Gastroesophageal sphincter (tissue), 3 donors: ENCODE measurements around the gene C2CD2.

ENCODE experiments used
- POLR2AphosphoS5 ChIP-seq: sonication (generic); formaldehyde crosslinking; IDR thresholded peaks from one replicate; pipeline ENCODE4 v1.6.1; 2017; ENCODE audit warnings: antibody characterized with exemption
- TF ChIP-seq, protein P1 (sequence below), 4 experiments: fragments of 200-600 bp in 2 of 4; fragments of 450-650 bp in 2 of 4; sonication (generic) in 1 of 4; IDR thresholded peaks; one replicate each; pipeline ENCODE4 v1.5.1; 2017 to 2019; ENCODE audit warnings: antibody characterized with exemption in 4 of 4, mild to moderate bottlenecking in 2 of 4, moderate library complexity in 2 of 4

DNA sequence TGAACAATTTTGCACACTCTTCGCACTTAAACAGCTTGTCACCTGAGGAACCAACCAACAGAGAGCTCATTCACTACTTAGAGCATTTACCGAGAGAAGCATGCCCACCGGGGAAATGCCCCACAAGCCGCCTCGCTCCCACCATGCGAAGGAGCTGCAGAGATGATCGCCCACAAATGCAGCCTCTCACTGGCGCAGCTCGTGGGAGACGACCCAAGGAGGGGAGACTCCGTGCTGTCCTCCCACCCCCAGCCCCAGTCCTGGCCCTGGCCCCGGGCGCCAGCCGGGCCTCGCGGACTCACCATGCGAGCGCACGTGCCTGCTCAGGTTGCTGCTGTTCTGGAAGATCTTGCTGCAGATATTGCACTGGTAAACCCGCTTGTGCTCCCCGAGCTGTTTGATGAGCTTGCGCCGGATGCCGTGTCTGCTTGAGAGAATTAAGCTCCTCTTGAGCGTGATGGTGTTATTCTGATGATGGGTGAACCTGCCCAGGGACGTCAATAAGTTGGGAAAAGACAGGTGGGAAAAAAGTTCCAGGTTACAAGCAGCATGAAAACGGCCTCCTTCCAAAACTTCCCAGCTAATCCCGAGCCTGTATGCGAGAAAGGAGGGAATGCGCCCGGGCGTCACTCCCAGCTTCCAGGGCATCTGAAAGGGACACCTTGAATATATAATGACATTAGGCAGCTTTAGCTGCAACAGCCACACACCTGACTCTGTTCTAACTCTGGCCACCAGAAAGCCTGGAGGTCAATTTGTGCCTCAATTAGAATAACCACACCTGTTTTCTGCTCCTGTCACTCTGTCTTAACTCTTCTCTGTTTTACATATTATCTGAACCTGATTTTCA lies 117.4 kb downstream of the C2CD2 start:
- TF ChIP-seq, protein P1, sequence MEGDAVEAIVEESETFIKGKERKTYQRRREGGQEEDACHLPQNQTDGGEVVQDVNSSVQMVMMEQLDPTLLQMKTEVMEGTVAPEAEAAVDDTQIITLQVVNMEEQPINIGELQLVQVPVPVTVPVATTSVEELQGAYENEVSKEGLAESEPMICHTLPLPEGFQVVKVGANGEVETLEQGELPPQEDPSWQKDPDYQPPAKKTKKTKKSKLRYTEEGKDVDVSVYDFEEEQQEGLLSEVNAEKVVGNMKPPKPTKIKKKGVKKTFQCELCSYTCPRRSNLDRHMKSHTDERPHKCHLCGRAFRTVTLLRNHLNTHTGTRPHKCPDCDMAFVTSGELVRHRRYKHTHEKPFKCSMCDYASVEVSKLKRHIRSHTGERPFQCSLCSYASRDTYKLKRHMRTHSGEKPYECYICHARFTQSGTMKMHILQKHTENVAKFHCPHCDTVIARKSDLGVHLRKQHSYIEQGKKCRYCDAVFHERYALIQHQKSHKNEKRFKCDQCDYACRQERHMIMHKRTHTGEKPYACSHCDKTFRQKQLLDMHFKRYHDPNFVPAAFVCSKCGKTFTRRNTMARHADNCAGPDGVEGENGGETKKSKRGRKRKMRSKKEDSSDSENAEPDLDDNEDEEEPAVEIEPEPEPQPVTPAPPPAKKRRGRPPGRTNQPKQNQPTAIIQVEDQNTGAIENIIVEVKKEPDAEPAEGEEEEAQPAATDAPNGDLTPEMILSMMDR (IDR thresholded peaks at IDR 0.05): no peak
- no peak for TF ChIP-seq POLR2AphosphoS5
